Neural cell (in vitro differentiated cells): ENCODE data around the gene JUNB.
"Not testable (repeated sequence)": the region's sequence is repeated elsewhere in the genome, so short reads cannot be mapped to it uniquely, and the experiment has no call there.

Source experiments
- EZH2 ChIP-seq: fragments of 200-600, 300-800 bp; shearing (Covaris generic), sonication (generic); IDR thresholded peaks from 2 replicates; pipeline ENCODE4 v1.6.1; 2014; ENCODE audit warnings: antibody characterized with exemption, low read length, borderline replicate concordance, mild to moderate bottlenecking; ENCODE audit not compliant: insufficient read depth, poor library complexity, severe bottlenecking
- MXI1 ChIP-seq: fragments of 450-650 bp; conservative IDR thresholded peaks from 2 replicates; pipeline ENCODE4 v1.6.1; 2014; ENCODE audit warnings: antibody characterized with exemption, mild to moderate bottlenecking; ENCODE audit not compliant: poor library complexity, severe bottlenecking
- RAD21 ChIP-seq: fragments of 450-650 bp; conservative IDR thresholded peaks from 2 replicates; pipeline ENCODE4 v1.6.1; 2014; ENCODE audit warnings: antibody characterized with exemption, mild to moderate bottlenecking, moderate library complexity
- TF ChIP-seq, protein P1 (sequence below): fragments of 450-650 bp; IDR thresholded peaks from 2 replicates; pipeline ENCODE4 v1.5.1; 2014; ENCODE audit warnings: antibody characterized with exemption, mild to moderate bottlenecking, moderate library complexity; ENCODE audit not compliant: poor library complexity, severe bottlenecking
- TF ChIP-seq, protein P2 (sequence below): IDR thresholded peaks from 2 replicates; pipeline ENCODE4 v1.6.1; 2012; ENCODE audit warnings: borderline replicate concordance

GRCh38 chr19:12817188-12817587, 25.9 kb downstream of the JUNB start:
- TF ChIP-seq, protein P1, sequence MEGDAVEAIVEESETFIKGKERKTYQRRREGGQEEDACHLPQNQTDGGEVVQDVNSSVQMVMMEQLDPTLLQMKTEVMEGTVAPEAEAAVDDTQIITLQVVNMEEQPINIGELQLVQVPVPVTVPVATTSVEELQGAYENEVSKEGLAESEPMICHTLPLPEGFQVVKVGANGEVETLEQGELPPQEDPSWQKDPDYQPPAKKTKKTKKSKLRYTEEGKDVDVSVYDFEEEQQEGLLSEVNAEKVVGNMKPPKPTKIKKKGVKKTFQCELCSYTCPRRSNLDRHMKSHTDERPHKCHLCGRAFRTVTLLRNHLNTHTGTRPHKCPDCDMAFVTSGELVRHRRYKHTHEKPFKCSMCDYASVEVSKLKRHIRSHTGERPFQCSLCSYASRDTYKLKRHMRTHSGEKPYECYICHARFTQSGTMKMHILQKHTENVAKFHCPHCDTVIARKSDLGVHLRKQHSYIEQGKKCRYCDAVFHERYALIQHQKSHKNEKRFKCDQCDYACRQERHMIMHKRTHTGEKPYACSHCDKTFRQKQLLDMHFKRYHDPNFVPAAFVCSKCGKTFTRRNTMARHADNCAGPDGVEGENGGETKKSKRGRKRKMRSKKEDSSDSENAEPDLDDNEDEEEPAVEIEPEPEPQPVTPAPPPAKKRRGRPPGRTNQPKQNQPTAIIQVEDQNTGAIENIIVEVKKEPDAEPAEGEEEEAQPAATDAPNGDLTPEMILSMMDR: not testable (repeated sequence)
- not testable (repeated sequence) for TF ChIP-seq EZH2, MXI1, RAD21
- TF ChIP-seq, protein P2, sequence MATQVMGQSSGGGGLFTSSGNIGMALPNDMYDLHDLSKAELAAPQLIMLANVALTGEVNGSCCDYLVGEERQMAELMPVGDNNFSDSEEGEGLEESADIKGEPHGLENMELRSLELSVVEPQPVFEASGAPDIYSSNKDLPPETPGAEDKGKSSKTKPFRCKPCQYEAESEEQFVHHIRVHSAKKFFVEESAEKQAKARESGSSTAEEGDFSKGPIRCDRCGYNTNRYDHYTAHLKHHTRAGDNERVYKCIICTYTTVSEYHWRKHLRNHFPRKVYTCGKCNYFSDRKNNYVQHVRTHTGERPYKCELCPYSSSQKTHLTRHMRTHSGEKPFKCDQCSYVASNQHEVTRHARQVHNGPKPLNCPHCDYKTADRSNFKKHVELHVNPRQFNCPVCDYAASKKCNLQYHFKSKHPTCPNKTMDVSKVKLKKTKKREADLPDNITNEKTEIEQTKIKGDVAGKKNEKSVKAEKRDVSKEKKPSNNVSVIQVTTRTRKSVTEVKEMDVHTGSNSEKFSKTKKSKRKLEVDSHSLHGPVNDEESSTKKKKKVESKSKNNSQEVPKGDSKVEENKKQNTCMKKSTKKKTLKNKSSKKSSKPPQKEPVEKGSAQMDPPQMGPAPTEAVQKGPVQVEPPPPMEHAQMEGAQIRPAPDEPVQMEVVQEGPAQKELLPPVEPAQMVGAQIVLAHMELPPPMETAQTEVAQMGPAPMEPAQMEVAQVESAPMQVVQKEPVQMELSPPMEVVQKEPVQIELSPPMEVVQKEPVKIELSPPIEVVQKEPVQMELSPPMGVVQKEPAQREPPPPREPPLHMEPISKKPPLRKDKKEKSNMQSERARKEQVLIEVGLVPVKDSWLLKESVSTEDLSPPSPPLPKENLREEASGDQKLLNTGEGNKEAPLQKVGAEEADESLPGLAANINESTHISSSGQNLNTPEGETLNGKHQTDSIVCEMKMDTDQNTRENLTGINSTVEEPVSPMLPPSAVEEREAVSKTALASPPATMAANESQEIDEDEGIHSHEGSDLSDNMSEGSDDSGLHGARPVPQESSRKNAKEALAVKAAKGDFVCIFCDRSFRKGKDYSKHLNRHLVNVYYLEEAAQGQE: not testable (repeated sequence)
